Testis (tissue), 3 donors: ENCODE data around the gene PPARA. TPM values are rescaled to one million over a fixed set of nuclear protein-coding genes. Genes with fewer than 3 reads are reported as not detected.

ENCODE experiments used
- DNase-seq: peaks from one replicate; pipeline ENCODE4 v3.0.0-alpha.2; 2019
- H3K27ac ChIP-seq, 2 donors: fragments of 200-600 bp; sonication (generic); one replicate each; pipeline ENCODE4 v1.5.1; 2019
- H3K27me3 ChIP-seq: fragments of 200-600 bp; sonication (generic); one replicate; pipeline ENCODE4 v1.5.1; 2019
- H3K36me3 ChIP-seq: fragments of 200-600 bp; sonication (generic); one replicate; pipeline ENCODE4 v1.5.1; 2017; ENCODE audit warnings: low read depth; ENCODE audit errors: missing control alignments
- H3K4me1 ChIP-seq: fragments of 200-600 bp; sonication (generic); one replicate; pipeline ENCODE4 v1.5.1; 2019
- H3K4me3 ChIP-seq, 2 donors: fragments of 200-600 bp; sonication (generic); one replicate each; pipeline ENCODE4 v1.5.1; 2017 to 2019
- H3K9me3 ChIP-seq: fragments of 200-600 bp; sonication (generic); one replicate; pipeline ENCODE4 v1.5.1; 2017
- CTCF ChIP-seq, 3 experiments: fragments of 450-650 bp in 2 of 3; fragments of 200-600 bp in 1 of 3; sonication (generic) in 1 of 3; IDR thresholded peaks; one replicate each; pipeline ENCODE4 v1.5.1; 2016 to 2019; ENCODE audit warnings: antibody characterized with exemption in 3 of 3, mild to moderate bottlenecking in 2 of 3, moderate library complexity in 1 of 3
- POLR2A ChIP-seq: fragments of 450-650 bp; IDR thresholded peaks from one replicate; pipeline ENCODE4 v1.6.1; 2017; ENCODE audit warnings: antibody characterized with exemption, mild to moderate bottlenecking, moderate library complexity
- WGBS, 2 donors: methylation state at CpG; one replicate each; pipeline ENCODE4 v1.1.5; 2018; 5-methylcytosine and 5-hydroxymethylcytosine counted together
- intact Hi-C: fragments of 100-400 bp; cut with DNase I; formaldehyde crosslinking; loops from one replicate; pipeline ENCODE4 v1.15.1; 2023; ENCODE audit warnings: low total_unique reads
- polyA plus RNA-seq: library from polyadenylated mRNA; stranded (reverse); fragments of 350-450 nt; fragmentation: Illumina TruSeq; extraction: RNeasy Lipid Tissue Mini Kit (QIAGEN cat#74804); gene quantifications from one replicate; pipeline ENCODE4 v1.2.3, GENCODE V29; 2014; ENCODE audit warnings: low read depth, low replicate concordance; ENCODE audit not compliant: insufficient read depth
- total RNA-seq, 2 donors: library from RNA; depleted of rRNA; stranded (reverse); fragments of >200 nt; gene quantifications; one replicate each; pipeline ENCODE4 v1.2.3, GENCODE V29; 2016

PPARA gene
- total and polyA plus RNA-seq, 3 donors from 2014 or later = 4.8 to 19.9 (median 18.1) TPM

DNA sequence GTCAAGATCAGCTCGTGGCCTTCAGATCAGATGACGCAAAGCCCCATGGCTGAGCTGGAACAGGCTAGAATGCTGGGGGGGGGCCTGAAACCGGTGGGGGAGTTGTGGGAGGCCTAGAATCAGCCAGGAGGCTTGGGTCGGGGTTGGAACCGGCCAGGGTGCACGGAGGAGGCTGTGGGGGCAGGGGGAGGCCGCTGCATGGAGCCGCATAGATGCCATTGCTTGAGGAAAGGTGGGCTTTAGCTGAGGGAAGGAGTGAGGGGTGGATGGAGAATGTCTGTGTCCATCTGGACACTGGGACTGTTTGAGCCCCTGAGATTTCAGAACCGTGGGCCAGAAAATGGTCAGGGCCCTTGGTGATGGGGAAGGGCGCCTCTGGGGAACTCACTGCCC, 74.6 kb downstream of the PPARA start:
- Histone ChIP-seq H3K27ac (no peak overlapping the region), H3K36me3 (no peaks in the 10 kb centered on the region), H3K4me1 (no peaks in the 10 kb centered on the region), H3K4me3 (no peak overlapping the region), H3K27me3 (no peaks in the 10 kb centered on the region), H3K9me3 (no peaks in the 10 kb centered on the region)
- intact Hi-C loops = no loop called here
- TF ChIP-seq POLR2A (no peak), CTCF (IDR thresholded peaks at IDR 0.05) (no peak)
- WGBS, 2 donors = 75 to 76% methylated on average over 10 of the region's 10 CpGs
- no peak for DNase-seq

GRCh38 chr22:46225631-46226030, 75.3 kb downstream of the PPARA start:
- no peak for DNase-seq
- Histone ChIP-seq H3K27ac (no peak overlapping the region), H3K4me3 (no peak overlapping the region), H3K36me3 (no peaks in the 10 kb centered on the region), H3K9me3 (no peaks in the 10 kb centered on the region), H3K4me1 (no peaks in the 10 kb centered on the region), H3K27me3 (no peaks in the 10 kb centered on the region)
- TF ChIP-seq POLR2A (no peak), CTCF (IDR thresholded peaks at IDR 0.05) (no peak)
- WGBS, 2 donors = 81 to 82% methylated on average over 7 of the region's 7 CpGs
- intact Hi-C loops = no loop called here

DNA sequence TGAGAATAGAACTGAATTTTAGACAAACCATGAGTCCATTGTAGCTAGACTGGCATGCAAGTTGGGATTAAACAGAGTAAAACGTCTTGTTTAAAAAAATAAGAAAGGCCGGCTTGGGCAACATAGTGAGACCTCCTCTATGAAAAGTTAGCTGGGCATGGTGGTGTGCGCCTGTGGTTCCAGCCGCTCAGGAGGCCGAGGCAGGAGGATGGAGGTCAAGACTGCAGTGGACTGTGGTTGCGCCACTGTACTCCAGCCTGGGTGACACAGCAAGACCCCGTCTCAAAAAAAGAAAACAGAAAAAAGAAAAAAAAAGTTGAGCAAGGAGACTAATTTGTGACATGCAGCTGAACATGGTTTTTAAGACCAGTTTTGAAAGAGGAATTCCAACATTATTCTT, 76.3 kb downstream of the PPARA start:
- Histone ChIP-seq H3K4me1 (no peaks in the 10 kb centered on the region), H3K9me3 (no peaks in the 10 kb centered on the region), H3K27me3 (no peaks in the 10 kb centered on the region), H3K36me3 (no peaks in the 10 kb centered on the region), H3K27ac (no peak overlapping the region), H3K4me3 (no peak overlapping the region)
- no peak for TF ChIP-seq POLR2A
- no peak for TF ChIP-seq CTCF (IDR thresholded peaks at IDR 0.05)
- no peak for DNase-seq
- intact Hi-C loops = no loop called here
- 89 to 94% methylated on average over 7 of the region's 7 CpGs for WGBS, 2 donors

- no peaks in the 10 kb centered on the region for H3K27me3 ChIP-seq
- no peak overlapping the region for H3K4me3 ChIP-seq
- TF ChIP-seq POLR2A = no peak
- no peak for TF ChIP-seq CTCF (IDR thresholded peaks at IDR 0.05)
- H3K4me1 ChIP-seq = no peaks in the 10 kb centered on the region
- intact Hi-C loops = no loop called here
- WGBS, 2 donors = 85% methylated on average over 7 to 8 of the region's 8 CpGs
- no peaks in the 10 kb centered on the region for H3K36me3 ChIP-seq
- DNase-seq = no peak
- no peaks in the 10 kb centered on the region for H3K9me3 ChIP-seq
- H3K27ac ChIP-seq = no peak overlapping the region
These were observed 79.4 kb downstream of the PPARA start for GRCh38 chr22:46229701-46230100.

DNA sequence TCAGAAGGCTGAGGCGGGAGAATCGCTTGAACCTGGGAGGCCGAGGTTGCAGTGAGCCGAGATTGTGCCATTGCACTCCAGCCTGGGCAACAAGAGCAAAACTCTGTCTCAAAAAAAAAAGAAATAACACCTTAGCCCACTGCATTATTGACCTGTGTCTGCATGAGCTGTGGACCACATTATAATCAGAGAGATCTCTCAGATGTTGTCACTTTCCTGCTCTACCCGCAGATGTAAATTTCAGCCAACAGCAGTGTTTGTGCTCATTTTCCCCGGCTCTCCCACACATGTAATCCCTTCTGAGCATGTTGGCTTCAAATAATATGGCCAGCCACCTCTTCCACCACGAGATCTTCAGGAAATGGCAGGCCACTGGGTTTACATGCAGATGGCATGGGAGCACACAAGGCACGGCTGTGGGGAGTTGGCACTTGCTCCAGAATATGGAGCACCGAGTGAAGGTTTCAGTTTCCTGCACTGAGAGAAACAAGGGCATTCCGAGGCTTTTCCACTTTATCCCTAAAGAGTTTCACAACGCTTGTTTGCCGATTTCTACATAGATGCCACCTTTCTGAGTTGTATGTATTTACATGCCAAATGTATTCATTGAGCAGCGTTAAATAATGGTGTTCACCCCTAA, 80.1 kb downstream of the PPARA start:
- intact Hi-C loops = no loop called here

More for the DNA sequence above, 80.1 kb downstream of the PPARA start:
- H3K4me3 ChIP-seq = no peak overlapping the region
- H3K9me3 ChIP-seq = no peaks in the 10 kb centered on the region
- H3K36me3 ChIP-seq = no peaks in the 10 kb centered on the region
- 90 to 95% methylated on average over 13 of the region's 13 CpGs for WGBS, 2 donors
- H3K4me1 ChIP-seq = no peaks in the 10 kb centered on the region
- no peak overlapping the region for H3K27ac ChIP-seq
- TF ChIP-seq CTCF (IDR thresholded peaks at IDR 0.05) (no peak), POLR2A (no peak)
- H3K27me3 ChIP-seq = no peaks in the 10 kb centered on the region
- no peak for DNase-seq
